Measurements from ENCODE around the gene RFC2.

Gene RFC2

GRCh38 chr7:74293577-74293908, 39.3 kb upstream of the RFC2 start:
- TF ChIP-seq EZH2 (IDR thresholded peaks at IDR 0.05; ENCODE audit: borderline replicate concordance, low read depth, low read length, severe bottlenecking) (no peak), CTCF (IDR thresholded peaks at IDR 0.05; ENCODE audit: borderline replicate concordance, extremely low read depth, low read length, poor library complexity, severe bottlenecking) (no peak)
- no peaks in the 10 kb centered on the region for H3K9me3 ChIP-seq (ENCODE audit: insufficient read depth, low read length, severe bottlenecking)
- peaks cover 13% of the 10 kb centered on the region for H3K79me2 ChIP-seq (ENCODE audit: insufficient read depth, low read length)
- no peaks in the 10 kb centered on the region for H3K36me3 ChIP-seq (ENCODE audit: insufficient read depth, low read length)
- no peak overlapping the region for H3K9ac ChIP-seq (ENCODE audit: low read depth, low read length)
- H2AFZ ChIP-seq (ENCODE audit: low read depth, low read length), result no peak overlapping the region
- peaks cover 22% of the 10 kb centered on the region for H3K4me1 ChIP-seq (ENCODE audit: insufficient read depth, low read length)
- H3K4me2 ChIP-seq (ENCODE audit: insufficient read depth, low read length), result no peak overlapping the region
- ATAC-seq (ENCODE audit: insufficient read depth, low read depth) (no peak), DNase-seq (no peak)
- peaks cover 37% of the 10 kb centered on the region for H4K20me1 ChIP-seq (ENCODE audit: insufficient read depth, low read length)
- peaks cover 14% of the 10 kb centered on the region for H3K27me3 ChIP-seq (ENCODE audit: insufficient read depth, low read length, poor library complexity)
- no peak overlapping the region for H3K4me3 ChIP-seq (ENCODE audit: low read depth in 1 of 2, low read length in 2 of 2)
- no peak overlapping the region for H3K27ac ChIP-seq (ENCODE audit: low read length)

- peaks cover 28% of the 10 kb centered on the region for H3K4me1 ChIP-seq (ENCODE audit: insufficient read depth, low read length)
- DNase-seq (no peak), ATAC-seq (ENCODE audit: insufficient read depth, low read depth) (no peak)
- no peak for TF ChIP-seq EZH2 (IDR thresholded peaks at IDR 0.05; ENCODE audit: borderline replicate concordance, low read depth, low read length, severe bottlenecking)
- TF ChIP-seq CTCF (IDR thresholded peaks at IDR 0.05; ENCODE audit: borderline replicate concordance, extremely low read depth, low read length, poor library complexity, severe bottlenecking), result no peak
- no peak overlapping the region for H3K9ac ChIP-seq (ENCODE audit: low read depth, low read length)
- no peak overlapping the region for H3K4me2 ChIP-seq (ENCODE audit: insufficient read depth, low read length)
- no peak overlapping the region for H2AFZ ChIP-seq (ENCODE audit: low read depth, low read length)
- H3K36me3 ChIP-seq (ENCODE audit: insufficient read depth, low read length), result no peaks in the 10 kb centered on the region
- H3K4me3 ChIP-seq (ENCODE audit: low read depth in 1 of 2, low read length in 2 of 2), result no peak overlapping the region
- H3K9me3 ChIP-seq (ENCODE audit: insufficient read depth, low read length, severe bottlenecking), result no peaks in the 10 kb centered on the region
- peaks cover 14% of the 10 kb centered on the region for H3K27me3 ChIP-seq (ENCODE audit: insufficient read depth, low read length, poor library complexity)
- peaks cover 13% of the 10 kb centered on the region for H3K79me2 ChIP-seq (ENCODE audit: insufficient read depth, low read length)
- no peak overlapping the region for H3K27ac ChIP-seq (ENCODE audit: low read length)
- peaks cover 37% of the 10 kb centered on the region for H4K20me1 ChIP-seq (ENCODE audit: insufficient read depth, low read length)
Measured at GRCh38 chr7:74292757-74293576, 38.8 kb upstream of the RFC2 start.

GRCh38 chr7:74291535-74291934, 37.3 kb upstream of the RFC2 start:
- Histone ChIP-seq H4K20me1 (ENCODE audit: insufficient read depth, low read length) (peaks cover 29% of the 10 kb centered on the region), H3K4me3 (ENCODE audit: low read depth in 1 of 2, low read length in 2 of 2) (no peak overlapping the region), H3K36me3 (ENCODE audit: insufficient read depth, low read length) (no peaks in the 10 kb centered on the region), H3K9me3 (ENCODE audit: insufficient read depth, low read length, severe bottlenecking) (no peaks in the 10 kb centered on the region), H3K4me1 (ENCODE audit: insufficient read depth, low read length) (peaks cover 28% of the 10 kb centered on the region), H3K4me2 (ENCODE audit: insufficient read depth, low read length) (peak overlapping the region; percentile 77; the same call in 1 of the 2 replicates), H3K9ac (ENCODE audit: low read depth, low read length) (no peak overlapping the region), H3K79me2 (ENCODE audit: insufficient read depth, low read length) (peaks cover 13% of the 10 kb centered on the region), H3K27ac (ENCODE audit: low read length) (no peak overlapping the region), H2AFZ (ENCODE audit: low read depth, low read length) (no peak overlapping the region), H3K27me3 (ENCODE audit: insufficient read depth, low read length, poor library complexity) (peaks cover 14% of the 10 kb centered on the region)
- DNase-seq, result no peak
- no peak for ATAC-seq (ENCODE audit: insufficient read depth, low read depth)
- TF ChIP-seq CTCF (IDR thresholded peaks at IDR 0.05; ENCODE audit: borderline replicate concordance, extremely low read depth, low read length, poor library complexity, severe bottlenecking) (no peak), EZH2 (IDR thresholded peaks at IDR 0.05; ENCODE audit: borderline replicate concordance, low read depth, low read length, severe bottlenecking) (no peak)

Data from DND-41 (cell line).